ENCODE results near the gene AOPEP. TPM values are rescaled to one million over a fixed set of nuclear protein-coding genes. Genes with fewer than 3 reads are reported as not detected.

The AOPEP gene
- total RNA-seq, 1 donor from 2014 or later: 213 TPM

- DNase-seq (ENCODE audit: low read depth): no peak
Observed at GRCh38 chr9:95075700-95076099, 349.2 kb downstream of the AOPEP start.

- DNase-seq (ENCODE audit: low read depth): no peak
Observed at GRCh38 chr9:95076696-95077052, 350.2 kb downstream of the AOPEP start.

GRCh38 chr9:95077053-95077765 lies 350.7 kb downstream of the AOPEP start:
- DNase-seq (ENCODE audit: low read depth): peak; percentile 57

GRCh38 chr9:95077766-95078370 lies 351.4 kb downstream of the AOPEP start:
- DNase-seq (ENCODE audit: low read depth): no peak

GRCh38 chr9:95078511-95078910 lies 352.0 kb downstream of the AOPEP start:
- DNase-seq (ENCODE audit: low read depth): peak; percentile 61

GRCh38 chr9:95078939-95079338 lies 352.4 kb downstream of the AOPEP start:
- peak; percentile 56 for DNase-seq (ENCODE audit: low read depth)

GRCh38 chr9:95079461-95079860 lies 353.0 kb downstream of the AOPEP start:
- DNase-seq (ENCODE audit: low read depth): no peak

GRCh38 chr9:95080961-95081647 lies 354.6 kb downstream of the AOPEP start:
- no peak for DNase-seq (ENCODE audit: low read depth)

- DNase-seq (ENCODE audit: low read depth): no peak
Observed at GRCh38 chr9:95081998-95082397, 355.5 kb downstream of the AOPEP start.

- no peak for DNase-seq (ENCODE audit: low read depth)
Observed at GRCh38 chr9:95082401-95083084, 356.0 kb downstream of the AOPEP start.

- no peak for DNase-seq (ENCODE audit: low read depth)
Observed at GRCh38 chr9:95083086-95083768, 356.7 kb downstream of the AOPEP start.

- no peak for DNase-seq (ENCODE audit: low read depth)
Observed at GRCh38 chr9:95084254-95084934, 357.9 kb downstream of the AOPEP start.

- peak; percentile 86 for DNase-seq (ENCODE audit: low read depth)
Observed at GRCh38 chr9:95085036-95085770, 358.7 kb downstream of the AOPEP start.

- DNase-seq (ENCODE audit: low read depth): no peak
Observed at GRCh38 chr9:95085861-95086563, 359.5 kb downstream of the AOPEP start.

- DNase-seq (ENCODE audit: low read depth): no peak
Observed at GRCh38 chr9:95086564-95086955, 360.1 kb downstream of the AOPEP start.

GRCh38 chr9:95087659-95088242 lies 361.3 kb downstream of the AOPEP start:
- peak; percentile 35 for DNase-seq (ENCODE audit: low read depth)

GRCh38 chr9:95088421-95089161 lies 362.1 kb downstream of the AOPEP start:
- peak; percentile 81 for DNase-seq (ENCODE audit: low read depth)
